Measurements from ENCODE around the gene METTL21A.
"Not testable (repeated sequence)": the region's sequence is repeated elsewhere in the genome, so short reads cannot be mapped to it uniquely, and the experiment has no call there.

- not testable (repeated sequence) for TF ChIP-seq CTCF (IDR thresholded peaks at IDR 0.05 in 8 of 11, conservative IDR thresholded peaks at IDR 0.05 in 3 of 11); POLR2A (IDR thresholded peaks at IDR 0.05); POLR2AphosphoS5 (IDR thresholded peaks at IDR 0.05)
These were observed 14.1 kb upstream of the METTL21A start for GRCh38 chr2:207639288-207639687.

All from spleen (tissue), 7 donors.